HepG2 (cell line): Measurements from ENCODE around the gene SEC16A. TPM values are rescaled to one million over a fixed set of nuclear protein-coding genes. Genes with fewer than 3 reads are reported as not detected.

Experiments
- ATAC-seq: fragments of 200-7000 bp; cut with Tn5 transposase; 3 replicates; pipeline ENCODE4 v1.9.1; 2020; ENCODE audit warnings: mild to moderate bottlenecking, moderate library complexity
- BruUV-seq: library from RNA; stranded (reverse); fragments of 400-500 nt; replicated peaks from 2 replicates; lab custom pipeline; 2021; lab: Mats Ljungman, UMichigan
- CTCF ChIA-PET: fragments of 300-600 bp; formaldehyde crosslinking; extraction: SDS; loops from one replicate; lab custom pipeline; 2021; ENCODE audit warnings: low total read pairs, inconsistent platforms, low intra/inter-chr PET ratio; lab: Yijun Ruan, JAX
- POLR2A ChIA-PET: fragments of 350-600 bp; sonication (Branson Sonifier 250); formaldehyde crosslinking; loops from one replicate; lab custom pipeline; 2020; ENCODE audit warnings: antibody characterized with exemption, inconsistent platforms; lab: Yijun Ruan, JAX
- DNase-seq: peaks from one replicate; pipeline ENCODE4 v3.0.0-alpha.2; 2015; ENCODE audit warnings: low spot score
- FAIRE-seq: peaks from 3 replicates; lab custom pipeline; 2011; peaks lifted over from hg19 to GRCh38; lab: Jason Lieb, UNC
- H2AFZ ChIP-seq: one replicate; pipeline ENCODE4 v1.6.1; 2011; ENCODE audit warnings: low read length, inconsistent platforms
- H3K27ac ChIP-seq: fragments of 300-600 bp; 3 replicates; pipeline ENCODE4 v1.8.0; 2011; ENCODE audit warnings: mixed run types, mild to moderate bottlenecking, mixed read lengths, low read length, inconsistent platforms; ENCODE audit not compliant: insufficient read depth; ENCODE audit errors: extremely low read length
- H3K27me3 ChIP-seq, 2 experiments: fragments of 200-600 bp in 1 of 2; 2 replicates in 1 of 2; 3 replicates in 1 of 2; pipeline versions ENCODE4 v1.6.0 to v1.8.0; 2011; ENCODE audit warnings: low read length in 2 of 2, mild to moderate bottlenecking in 2 of 2, moderate library complexity in 2 of 2, inconsistent platforms in 1 of 2; ENCODE audit not compliant: insufficient read depth in 2 of 2, control insufficient read depth in 1 of 2
- H3K36me3 ChIP-seq, 2 experiments: fragments of 200-600 bp in 1 of 2; replicated peaks in 1 of 2; 2 replicates in 1 of 2; 3 replicates in 1 of 2; pipeline versions ENCODE4 v1.5.1 to v1.8.0; 2011; ENCODE audit warnings: low read length in 2 of 2, inconsistent platforms in 1 of 2; ENCODE audit not compliant: insufficient read depth in 2 of 2, control insufficient read depth in 1 of 2
- H3K4me1 ChIP-seq: 2 replicates; pipeline ENCODE4 v1.5.1; 2012; ENCODE audit warnings: low read length, inconsistent platforms; ENCODE audit not compliant: insufficient read depth
- H3K4me2 ChIP-seq: 2 replicates; pipeline ENCODE4 v1.6.0; 2011; ENCODE audit warnings: low read depth, low read length, inconsistent platforms
- H3K4me3 ChIP-seq, 3 experiments: fragments of 200-600 bp in 1 of 3; sonication (generic), shearing (Covaris generic) in 1 of 3; replicated peaks in 1 of 3; 2 replicates each; pipeline ENCODE4 v1.5.1; 2011 to 2016; ENCODE audit warnings: low read length in 3 of 3, inconsistent platforms in 2 of 3, low read depth in 2 of 3, mild to moderate bottlenecking in 2 of 3, control low read depth in 1 of 3, mixed read lengths in 1 of 3; ENCODE audit not compliant: insufficient read depth in 1 of 3
- H3K79me2 ChIP-seq: one replicate; pipeline ENCODE4 v1.6.1; 2011; ENCODE audit warnings: low read length, inconsistent platforms; ENCODE audit not compliant: insufficient read depth
- H3K9ac ChIP-seq: 2 replicates; pipeline ENCODE4 v1.6.0; 2011; ENCODE audit warnings: mild to moderate bottlenecking, low read depth, low read length, inconsistent platforms; ENCODE audit not compliant: insufficient read depth
- H3K9me3 ChIP-seq: 2 replicates; pipeline ENCODE4 v1.5.1; 2012; ENCODE audit warnings: mild to moderate bottlenecking, low read length
- H4K20me1 ChIP-seq: 2 replicates; pipeline ENCODE4 v1.6.0; 2011; ENCODE audit warnings: inconsistent platforms, mild to moderate bottlenecking, low read length, moderate library complexity; ENCODE audit not compliant: insufficient read depth
- HOXA9 ChIP-seq: sonication (generic); formaldehyde crosslinking; IDR thresholded peaks from 2 replicates; pipeline ENCODE4 v1.8.1; 2022; ENCODE audit warnings: missing genetic modification reagents, mild to moderate bottlenecking, moderate library complexity, borderline replicate concordance
- KLF13 ChIP-seq: sonication (generic); formaldehyde crosslinking; IDR thresholded peaks from 2 replicates; pipeline ENCODE4 v1.4.0; 2020; ENCODE audit warnings: mild to moderate bottlenecking, missing genetic modification reagents
- KMT2A ChIP-seq: sonication (generic); formaldehyde crosslinking; IDR thresholded peaks from 2 replicates; pipeline ENCODE4 v1.4.0; 2020; ENCODE audit warnings: missing genetic modification reagents
- NR2F2 ChIP-seq: IDR thresholded peaks from 2 replicates; pipeline ENCODE4 v1.6.1; 2012; ENCODE audit warnings: low read depth, inconsistent platforms, borderline replicate concordance
- SCMH1 ChIP-seq: sonication (generic); formaldehyde crosslinking; IDR thresholded peaks from 2 replicates; pipeline ENCODE4 v1.9.0; 2021; ENCODE audit warnings: missing genetic modification reagents, mild to moderate bottlenecking, borderline replicate concordance
- SNAPC4 ChIP-seq: sonication (generic); formaldehyde crosslinking; IDR thresholded peaks from 2 replicates; pipeline ENCODE4 v1.4.0; 2020; ENCODE audit warnings: mild to moderate bottlenecking, missing genetic modification reagents
- ZBTB20 ChIP-seq: sonication (generic); formaldehyde crosslinking; IDR thresholded peaks from 2 replicates; pipeline ENCODE4 v1.8.1; 2023; ENCODE audit warnings: missing genetic modification reagents, low read depth, mild to moderate bottlenecking, borderline replicate concordance
- ZNF138 ChIP-seq: sonication (generic); formaldehyde crosslinking; IDR thresholded peaks from 2 replicates; pipeline ENCODE4 v1.5.0; 2020; ENCODE audit warnings: mild to moderate bottlenecking, low read depth, missing genetic modification reagents
- ZNF33B ChIP-seq: sonication (generic); formaldehyde crosslinking; IDR thresholded peaks from 2 replicates; pipeline ENCODE4 v1.5.1; 2020; ENCODE audit warnings: mild to moderate bottlenecking, missing genetic modification reagents
- ZNF558 ChIP-seq: sonication (generic); formaldehyde crosslinking; IDR thresholded peaks from 2 replicates; pipeline ENCODE4 v1.9.0; 2022; ENCODE audit warnings: mild to moderate bottlenecking, missing genetic modification reagents, borderline replicate concordance
- WGBS: methylation state at CpG from one replicate; pipeline ENCODE4 v1.1.6; 2017; ENCODE audit warnings: low lambda C conversion rate; 5-methylcytosine and 5-hydroxymethylcytosine counted together
- in situ Hi-C: cut with HindIII; loops from 2 replicates; pipeline ENCODE4 v1.10.0; 2017; ENCODE audit warnings: low pct_unique_long_range_greater_than_20kb; ENCODE audit not compliant: extremely low pct_ligation_motif_present
- intact Hi-C: fragments of 100-400 bp; cut with micrococcal nuclease; formaldehyde crosslinking; loops from one replicate; pipeline ENCODE4 v1.10.0; 2022; ENCODE audit not compliant: unreplicated experiment
- polyA plus RNA-seq, 8 experiments: library from polyadenylated mRNA; depleted of rRNA in 3 of 8; stranded (reverse) in 7 of 8; unstranded in 1 of 8; fragments of >200 nt; fragmentation: Illumina TruSeq in 4 of 8; extraction: Trizol in 4 of 8; gene quantifications; 2 replicates each; pipeline versions ENCODE4 v1.2.1 to v1.2.3, GENCODE V29; 2011 to 2016; ENCODE audit warnings: low read depth in 4 of 8, missing spikeins in 1 of 8, mixed read lengths in 1 of 8; ENCODE audit not compliant: insufficient read depth in 1 of 8
- total RNA-seq, 5 experiments: library from RNA; depleted of rRNA; stranded (reverse); fragments of >200 nt; fragmentation: Illumina TruSeq; extraction: Trizol; gene quantifications; 2 replicates each; pipeline ENCODE4 v1.2.3, GENCODE V29; 2016; ENCODE audit warnings: low read depth in 1 of 5

Gene SEC16A
- total and polyA plus RNA-seq, 2 of the 13 experiments (the other 11 are each of a cell fraction or from before 2014, with no cell fraction given) = 15.9 to 18.9 TPM

GRCh38 chr9:136510561-136510960, 27.7 kb upstream of the SEC16A start:
- FAIRE-seq (no peak), ATAC-seq (no peak), DNase-seq (no peak)
- H3K4me2 ChIP-seq = no peak overlapping the region
- no peak overlapping the region for H3K27ac ChIP-seq
- POLR2A ChIA-PET = no interaction called here
- no peaks in the 10 kb centered on the region for H3K9me3 ChIP-seq
- no peaks in the 10 kb centered on the region for H3K36me3 ChIP-seq
- intact Hi-C loops = no loop called here
- no peak overlapping the region for H3K9ac ChIP-seq
- no peak overlapping the region for H3K4me3 ChIP-seq
- no peaks in the 10 kb centered on the region for H4K20me1 ChIP-seq
- CTCF ChIA-PET = no interaction called here
- no peaks in the 10 kb centered on the region for H3K79me2 ChIP-seq
- no peak overlapping the region for H2AFZ ChIP-seq
- BruUV-seq = no TSS peak
- TF ChIP-seq SNAPC4 (CRISPR knock-in tag) (no peak), NR2F2 (no peak), ZNF558 (CRISPR knock-in tag) (no peak), KLF13 (CRISPR knock-in tag) (no peak), ZNF138 (CRISPR knock-in tag) (no peak), SCMH1 (no peak), ZBTB20 (CRISPR knock-in tag) (no peak), KMT2A (CRISPR knock-in tag) (no peak), ZNF33B (no peak), HOXA9 (CRISPR knock-in tag) (no peak)
- TF ChIP-seq, all 625 proteins: peak for 0
- Histone ChIP-seq H3K4me1 (peaks cover 7% of the 10 kb centered on the region; the same call in 1 of the 2 replicates), H3K27me3 (no peaks in the 10 kb centered on the region)
- WGBS = 98% methylated on average over 11 of the region's 26 CpGs
- in situ Hi-C loops = no loop called here
